ENCODE results near the gene MTSS2. TPM values are rescaled to one million over a fixed set of nuclear protein-coding genes. Genes with fewer than 3 reads are reported as not detected.

MTSS2 gene
- total and polyA plus RNA-seq, 2 of the 4 experiments (the other 2 are of a cell fraction): 9.1 to 86.2 TPM

- Histone ChIP-seq H4K91ac (ENCODE audit: insufficient read depth, low read depth, low read length) (peak overlapping the region; percentile 39; the same call in 1 of the 2 replicates), H3K4me2 (ENCODE audit: low read depth, low read length) (no peak overlapping the region), H3K4me1 (ENCODE audit: control insufficient read depth, insufficient read depth, low read length) (peaks cover 13% of the 10 kb centered on the region), H2BK120ac (ENCODE audit: low read depth, low read length) (peak overlapping the region; percentile 20; the same call in 1 of the 2 replicates), H2BK5ac (ENCODE audit: low read depth, low read length, poor library complexity, severe bottlenecking) (no peak overlapping the region), H2BK15ac (ENCODE audit: low read depth, low read length) (no peak overlapping the region), H3K27me3 (ENCODE audit: control insufficient read depth, insufficient read depth, low read length) (no peaks in the 10 kb centered on the region), H3K23ac (ENCODE audit: low read depth, low read length) (peak overlapping the region; percentile 45; the same call in 1 of the 2 replicates), H3K4ac (ENCODE audit: low read depth, low read length) (peak overlapping the region; percentile 68; the same call in 1 of the 2 replicates), H2AK9ac (replicated peaks; ENCODE audit: low read depth, low read length, poor library complexity) (no peak overlapping the region), H3K14ac (replicated peaks; ENCODE audit: low read depth, low read length) (peak overlapping the region; percentile 36; the same call in 1 of the 2 replicates), H4K5ac (ENCODE audit: low read depth, low read length) (no peak overlapping the region), H3K79me1 (ENCODE audit: low read depth in 1 of 2, low read length in 2 of 2) (peaks cover 0 to 12% of the 10 kb centered on the region in 2 experiments; a peak in 2 of 4 replicates), H3K27ac (ENCODE audit: insufficient read depth, low read length) (no peak overlapping the region), H3K36me3 (ENCODE audit: control insufficient read depth, insufficient read depth, low read length) (peaks cover 12% of the 10 kb centered on the region; the same call in 1 of the 2 replicates), H3K9ac (ENCODE audit: low read depth, low read length) (no peak overlapping the region), H3K18ac (ENCODE audit: low read depth, low read length) (no peak overlapping the region), H3K9me3 (ENCODE audit: control insufficient read depth, insufficient read depth, low read length) (no peaks in the 10 kb centered on the region), H3K9me1 (ENCODE audit: insufficient read depth, low read length) (no peaks in the 10 kb centered on the region), H2BK20ac (ENCODE audit: low read depth, low read length) (peak overlapping the region; percentile 37; the same call in 1 of the 2 replicates), H3K56ac (ENCODE audit: extremely low read depth, insufficient read depth, low read length) (no peak overlapping the region), H4K20me1 (ENCODE audit: insufficient read depth, low read length) (no peaks in the 10 kb centered on the region), H3K4me3 (ENCODE audit: insufficient read depth, low read depth, low read length) (no peak overlapping the region), H4K8ac (ENCODE audit: low read depth in 2 of 2, low read length in 2 of 2) (peak overlapping the region; percentile 73 to 83; a peak in 1 of 4 replicates), H2AFZ (replicated peaks; ENCODE audit: low read length, poor library complexity) (no peak overlapping the region), H2AK5ac (ENCODE audit: low read depth, low read length) (no peak overlapping the region)
- TF ChIP-seq MXI1 (IDR thresholded peaks at IDR 0.05; ENCODE audit: borderline replicate concordance, low read depth, low read length) (no peak), CTCF (conservative IDR thresholded peaks at IDR 0.05; ENCODE audit: low read depth, low read length) (no peak), FOS (IDR thresholded peaks at IDR 0.05; ENCODE audit: low read depth, low read length) (no peak), POLR2A (IDR thresholded peaks at IDR 0.05; ENCODE audit: low read depth, low read length) (no peak), ELK1 (IDR thresholded peaks at IDR 0.05; ENCODE audit: borderline replicate concordance, low read depth, low read length) (no peak)
- ChIA-PET POLR2A (ENCODE audit: unreplicated experiment) (no interaction called here), CTCF (interaction anchor here (0.9 kb wide), 1 partner anchor 11 kb away, joined by 3 read pairs; no protein-coding TSS in a partner anchor)
- intact Hi-C loops (cut with micrococcal nuclease) (no loop called here), dilution Hi-C loops (cut with HindIII; ENCODE audit: low sequenced_read_pairs, unreplicated experiment) (no loop called here), in situ Hi-C loops (cut with MboI; ENCODE audit: low sequenced_read_pairs) (no loop called here)
- WGBS, 2 experiments (ENCODE audit: extremely low coverage in 2 of 2, insufficient read length in 1 of 2): no CpG with 5 or more reads among the region's 9 CpGs
- BruUV-seq (replicated peaks): no TSS peak
- DNase-seq (no peak), ATAC-seq (ENCODE audit: low read depth) (no peak)
Observed at GRCh38 chr16:70726892-70727361, 41.1 kb upstream of the MTSS2 start.

Data from IMR-90 (cell line).